ENCODE results near the gene RNPS1. TPM values are rescaled to one million over a fixed set of nuclear protein-coding genes. Genes with fewer than 3 reads are reported as not detected.
A peak's percentile ranks its signal among the peaks of the same experiment; 100 is the strongest.

RNPS1 gene
- total and polyA plus RNA-seq, 12 donors, result 61.7 to 136 (median 118) TPM

- DNase-seq, result no peak
- intact Hi-C loops (cut with DNase I), result no loop called here
- Histone ChIP-seq H3K27me3 (no peaks in the 10 kb centered on the region), H3K27ac (peak within 1 kb of the TSS in 6 of 10 donors; percentile 43 to 94 (median 88)), H3K36me3 (peaks cover 0 to 39% (median 18%) of the 10 kb centered on the region in 9 donors), H3K4me3 (no peak within 1 kb of the TSS), H3K4me1 (peaks cover 27 to 59% (median 42%) of the 10 kb centered on the region in 9 donors), H3K9me3 (no peaks in the 10 kb centered on the region)
- WGBS, 2 donors, result 68 to 69% methylated on average over 24 of the region's 24 CpGs
- TF ChIP-seq, protein P1, sequence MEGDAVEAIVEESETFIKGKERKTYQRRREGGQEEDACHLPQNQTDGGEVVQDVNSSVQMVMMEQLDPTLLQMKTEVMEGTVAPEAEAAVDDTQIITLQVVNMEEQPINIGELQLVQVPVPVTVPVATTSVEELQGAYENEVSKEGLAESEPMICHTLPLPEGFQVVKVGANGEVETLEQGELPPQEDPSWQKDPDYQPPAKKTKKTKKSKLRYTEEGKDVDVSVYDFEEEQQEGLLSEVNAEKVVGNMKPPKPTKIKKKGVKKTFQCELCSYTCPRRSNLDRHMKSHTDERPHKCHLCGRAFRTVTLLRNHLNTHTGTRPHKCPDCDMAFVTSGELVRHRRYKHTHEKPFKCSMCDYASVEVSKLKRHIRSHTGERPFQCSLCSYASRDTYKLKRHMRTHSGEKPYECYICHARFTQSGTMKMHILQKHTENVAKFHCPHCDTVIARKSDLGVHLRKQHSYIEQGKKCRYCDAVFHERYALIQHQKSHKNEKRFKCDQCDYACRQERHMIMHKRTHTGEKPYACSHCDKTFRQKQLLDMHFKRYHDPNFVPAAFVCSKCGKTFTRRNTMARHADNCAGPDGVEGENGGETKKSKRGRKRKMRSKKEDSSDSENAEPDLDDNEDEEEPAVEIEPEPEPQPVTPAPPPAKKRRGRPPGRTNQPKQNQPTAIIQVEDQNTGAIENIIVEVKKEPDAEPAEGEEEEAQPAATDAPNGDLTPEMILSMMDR (IDR thresholded peaks at IDR 0.05), result no peak
- no peak for ATAC-seq
Observed at GRCh38 chr16:2210386-2211365, 57.2 kb downstream of the RNPS1 start, which contains the start of gene BRICD5. Gene BRICD5 (minus strand): TSS chr16:2210863. CDS start chr16:2210833, 30 bp downstream.

- no peak overlapping the region for H3K27ac ChIP-seq
- no peak for DNase-seq
- 91 to 94% methylated on average over 17 of the region's 17 CpGs for WGBS, 2 donors
Observed at GRCh38 chr16:2210009-2210332, 58.0 kb downstream of the RNPS1 start.

DNA sequence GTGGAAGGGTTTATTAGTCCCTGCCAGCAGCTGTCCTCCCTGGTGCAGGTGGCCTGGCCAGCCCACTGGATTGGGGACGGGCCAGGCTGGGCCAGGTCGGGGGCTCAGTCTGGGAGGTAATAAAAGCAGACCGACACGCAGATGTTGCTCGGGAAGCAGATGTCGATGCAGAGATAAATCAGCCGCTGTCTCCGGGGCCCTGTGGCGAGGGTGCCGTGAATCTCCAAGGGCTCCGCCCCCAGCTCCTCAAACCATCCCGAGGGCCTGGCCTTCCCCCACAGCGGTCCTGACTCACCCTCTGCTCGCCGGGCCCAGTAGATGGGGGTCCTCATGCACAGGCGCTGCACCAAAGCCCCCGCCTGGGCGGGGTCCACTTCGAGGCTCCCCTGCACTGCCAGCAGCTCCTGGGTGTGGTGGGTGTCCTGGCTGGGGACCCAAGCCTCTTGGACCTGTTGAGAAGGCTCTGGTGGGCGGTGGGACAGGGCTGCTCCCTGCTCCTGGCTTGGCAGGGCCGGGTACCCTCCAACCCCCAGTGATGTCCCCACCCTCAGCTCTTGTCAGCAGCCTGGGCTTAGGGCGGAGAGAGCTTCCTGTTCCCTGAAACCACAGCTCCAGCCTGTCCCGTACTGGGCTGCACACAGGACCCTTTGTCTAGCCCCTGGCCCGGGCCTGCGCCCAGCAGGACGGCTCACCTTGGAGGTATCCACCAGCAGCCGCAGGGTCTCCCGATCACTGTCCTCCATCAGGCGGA is 58.5 kb downstream of the RNPS1 start:
- no peak for DNase-seq
- no peaks in the 10 kb centered on the region for H3K27me3 ChIP-seq
- TF ChIP-seq, protein P1 (IDR thresholded peaks at IDR 0.05), result no peak
- 90 to 92% methylated on average over 29 of the region's 29 CpGs for WGBS, 2 donors
- peaks cover 27 to 66% (median 47%) of the 10 kb centered on the region in 9 donors for H3K4me1 ChIP-seq
- H3K9me3 ChIP-seq, result no peaks in the 10 kb centered on the region
- no peak for ATAC-seq
- no peak overlapping the region for H3K4me3 ChIP-seq
- no peak overlapping the region for H3K27ac ChIP-seq
- peaks cover 0 to 39% (median 18%) of the 10 kb centered on the region in 9 donors for H3K36me3 ChIP-seq
- intact Hi-C loops (cut with DNase I), result loop anchor here in 1 of 10 donors (5.0 kb wide), 1 partner anchor 52 kb away; the partner anchor contains the start of gene TRAF7

More at GRCh38 chr16:2210009-2210332, 58.0 kb downstream of the RNPS1 start:
- intact Hi-C loops (cut with DNase I), result no loop called here
- Histone ChIP-seq H3K27me3 (no peaks in the 10 kb centered on the region), H3K36me3 (peaks cover 0 to 39% (median 18%) of the 10 kb centered on the region in 9 donors), H3K4me1 (peaks cover 27 to 60% (median 41%) of the 10 kb centered on the region in 9 donors), H3K9me3 (no peaks in the 10 kb centered on the region), H3K4me3 (no peak overlapping the region)
- no peak for ATAC-seq
- TF ChIP-seq, protein P1 (IDR thresholded peaks at IDR 0.05), result no peak

DNA sequence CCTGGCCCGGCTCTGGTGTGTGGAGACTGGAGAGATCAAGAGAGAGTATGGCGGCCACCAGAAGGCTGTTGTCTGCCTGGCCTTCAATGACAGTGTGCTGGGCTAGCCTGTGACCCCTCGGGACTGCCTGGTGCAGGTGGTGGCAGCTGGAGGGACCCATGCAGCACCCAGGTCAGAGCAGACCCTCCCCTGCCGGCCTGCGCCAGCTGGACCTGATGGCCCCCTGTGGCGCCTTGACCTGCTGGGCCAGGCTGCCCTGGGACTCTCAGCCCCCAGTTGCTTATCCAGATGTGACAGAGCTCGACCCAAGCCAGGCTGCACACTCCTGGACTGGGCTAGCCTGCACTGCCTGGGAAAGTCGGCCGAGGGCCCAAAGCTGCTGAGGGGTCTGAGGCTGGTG is 59.2 kb downstream of the RNPS1 start:
- TF ChIP-seq, protein P1 (IDR thresholded peaks at IDR 0.05), result no peak
- peaks cover 26 to 62% (median 43%) of the 10 kb centered on the region in 9 donors for H3K4me1 ChIP-seq
- intact Hi-C loops (cut with DNase I), result loop anchor here in 1 of 10 donors (5.0 kb wide), 1 partner anchor 51 kb away; the partner anchor contains the start of gene TRAF7
- DNase-seq (no peak), ATAC-seq (no peak)
- H3K36me3 ChIP-seq, result peaks cover 0 to 39% (median 18%) of the 10 kb centered on the region in 9 donors
- no peaks in the 10 kb centered on the region for H3K27me3 ChIP-seq
- H3K27ac ChIP-seq, result no peak overlapping the region
- no peak overlapping the region for H3K4me3 ChIP-seq
- no peaks in the 10 kb centered on the region for H3K9me3 ChIP-seq
- WGBS, 2 donors, result 93 to 95% methylated on average over 9 of the region's 9 CpGs

Data from heart right ventricle (tissue), 16 donors.